Activated naive CD8-positive, alpha-beta T cell treated with anti-CD3 and anti-CD28 coated beads, Interleukin-2, amount 10 ng/mL, durations not matched to agents 7 days and 5 days (primary cell): ENCODE measurements around the gene WHAMM. TPM values are rescaled to one million over a fixed set of nuclear protein-coding genes. Genes with fewer than 3 reads are reported as not detected.
"Not testable (repeated sequence)": the region's sequence is repeated elsewhere in the genome, so short reads cannot be mapped to it uniquely, and the experiment has no call there.

ENCODE experiments used
- ATAC-seq: fragments of 150-1000 bp; cut with Tn5 transposase; one replicate; pipeline ENCODE4 v1.10.0; 2021; ENCODE audit warnings: low read depth, moderate library complexity
- POLR2A ChIA-PET: fragments of 350-600 bp; sonication (Branson Sonifier 250); formaldehyde crosslinking; loops from one replicate; lab custom pipeline; 2021; ENCODE audit warnings: antibody characterized with exemption; lab: Charles Lee
- DNase-seq: peaks from one replicate; pipeline ENCODE4 v3.0.0; 2021
- H3K27ac Mint-ChIP-seq: one replicate; pipeline ENCODE4 v1.8.0; 2022; ENCODE audit warnings: mild to moderate bottlenecking, mixed read lengths
- H3K27me3 Mint-ChIP-seq: one replicate; pipeline ENCODE4 v1.8.0; 2022; ENCODE audit warnings: mild to moderate bottlenecking, moderate library complexity, mixed read lengths
- H3K36me3 Mint-ChIP-seq: one replicate; pipeline ENCODE4 v1.8.0; 2021; ENCODE audit warnings: mild to moderate bottlenecking, mixed read lengths
- H3K4me1 Mint-ChIP-seq: one replicate; pipeline ENCODE4 v1.8.0; 2021; ENCODE audit warnings: mixed read lengths
- H3K4me3 Mint-ChIP-seq: one replicate; pipeline ENCODE4 v1.8.0; 2022; ENCODE audit warnings: mild to moderate bottlenecking, moderate library complexity, mixed read lengths
- H3K9me3 Mint-ChIP-seq: one replicate; pipeline ENCODE4 v1.8.0; 2021; ENCODE audit warnings: mixed read lengths
- total RNA-seq, 2 experiments: library from RNA; stranded (reverse); gene quantifications; one replicate each; pipeline ENCODE4 v1.2.3, GENCODE V29; 2021

Gene WHAMM, protein sequence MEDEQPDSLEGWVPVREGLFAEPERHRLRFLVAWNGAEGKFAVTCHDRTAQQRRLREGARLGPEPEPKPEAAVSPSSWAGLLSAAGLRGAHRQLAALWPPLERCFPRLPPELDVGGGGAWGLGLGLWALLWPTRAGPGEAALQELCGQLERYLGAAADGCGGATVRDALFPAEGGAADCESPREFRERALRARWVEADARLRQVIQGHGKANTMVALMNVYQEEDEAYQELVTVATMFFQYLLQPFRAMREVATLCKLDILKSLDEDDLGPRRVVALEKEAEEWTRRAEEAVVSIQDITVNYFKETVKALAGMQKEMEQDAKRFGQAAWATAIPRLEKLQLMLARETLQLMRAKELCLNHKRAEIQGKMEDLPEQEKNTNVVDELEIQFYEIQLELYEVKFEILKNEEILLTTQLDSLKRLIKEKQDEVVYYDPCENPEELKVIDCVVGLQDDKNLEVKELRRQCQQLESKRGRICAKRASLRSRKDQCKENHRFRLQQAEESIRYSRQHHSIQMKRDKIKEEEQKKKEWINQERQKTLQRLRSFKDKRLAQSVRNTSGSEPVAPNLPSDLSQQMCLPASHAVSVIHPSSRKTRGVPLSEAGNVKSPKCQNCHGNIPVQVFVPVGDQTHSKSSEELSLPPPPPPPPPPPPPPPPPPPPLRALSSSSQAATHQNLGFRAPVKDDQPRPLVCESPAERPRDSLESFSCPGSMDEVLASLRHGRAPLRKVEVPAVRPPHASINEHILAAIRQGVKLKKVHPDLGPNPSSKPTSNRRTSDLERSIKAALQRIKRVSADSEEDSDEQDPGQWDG
- 10 to 100 TPM; 18.1 to 18.2 TPM for total RNA-seq

DNA sequence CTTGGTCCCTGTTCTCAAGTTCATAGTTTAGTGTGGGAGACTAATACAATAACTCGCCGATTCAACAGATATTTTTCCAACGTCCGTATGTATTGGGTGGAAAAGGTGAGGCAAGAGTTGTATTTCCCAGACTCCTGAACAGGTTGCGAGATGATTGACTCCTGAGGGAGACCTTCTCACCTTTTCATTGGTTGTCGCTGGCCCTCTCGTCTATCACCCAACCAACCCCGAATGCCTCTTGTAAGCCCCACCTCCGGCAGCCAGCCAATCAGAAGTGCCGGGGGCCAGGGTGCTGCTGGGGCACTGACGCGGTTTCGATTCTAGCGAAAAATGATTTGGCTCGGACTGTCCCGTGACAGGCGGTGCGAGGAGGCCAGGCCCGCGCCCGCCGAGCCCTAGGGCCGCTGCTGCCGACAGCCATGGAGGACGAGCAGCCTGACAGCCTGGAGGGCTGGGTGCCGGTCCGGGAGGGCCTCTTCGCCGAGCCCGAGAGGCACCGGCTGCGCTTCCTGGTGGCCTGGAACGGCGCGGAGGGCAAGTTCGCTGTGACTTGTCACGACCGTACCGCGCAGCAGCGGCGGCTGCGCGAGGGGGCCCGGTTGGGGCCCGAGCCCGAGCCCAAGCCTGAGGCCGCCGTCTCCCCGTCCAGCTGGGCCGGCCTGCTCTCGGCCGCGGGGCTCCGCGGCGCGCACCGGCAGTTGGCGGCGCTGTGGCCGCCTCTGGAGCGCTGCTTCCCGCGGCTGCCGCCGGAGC is at the start of gene WHAMM:
Gene WHAMM (plus strand): TSS at position 321 of the 753 bp plus-strand sequence. CDS start 99 bp downstream, at position 420.
- peak; percentile 94 for ATAC-seq
- POLR2A ChIA-PET: interaction anchor here (1.0 to 4.5 kb wide), 6 partner anchors 40 to 299 kb away, joined by 3 to 26 read pairs (median 12); partner anchors contain the start of genes RAMAC and RPS17
- H3K27me3 Mint-ChIP-seq: peaks cover 4% of the 10 kb centered on the region
- peak within 1 kb of the TSS; percentile 94 for H3K27ac Mint-ChIP-seq
- DNase-seq: peak; percentile 90
- H3K9me3 Mint-ChIP-seq: no peaks in the 10 kb centered on the region
- H3K4me3 Mint-ChIP-seq: peak within 1 kb of the TSS; percentile 91
- H3K4me1 Mint-ChIP-seq: peaks cover 22% of the 10 kb centered on the region
- peaks cover 21% of the 10 kb centered on the region for H3K36me3 Mint-ChIP-seq

DNA sequence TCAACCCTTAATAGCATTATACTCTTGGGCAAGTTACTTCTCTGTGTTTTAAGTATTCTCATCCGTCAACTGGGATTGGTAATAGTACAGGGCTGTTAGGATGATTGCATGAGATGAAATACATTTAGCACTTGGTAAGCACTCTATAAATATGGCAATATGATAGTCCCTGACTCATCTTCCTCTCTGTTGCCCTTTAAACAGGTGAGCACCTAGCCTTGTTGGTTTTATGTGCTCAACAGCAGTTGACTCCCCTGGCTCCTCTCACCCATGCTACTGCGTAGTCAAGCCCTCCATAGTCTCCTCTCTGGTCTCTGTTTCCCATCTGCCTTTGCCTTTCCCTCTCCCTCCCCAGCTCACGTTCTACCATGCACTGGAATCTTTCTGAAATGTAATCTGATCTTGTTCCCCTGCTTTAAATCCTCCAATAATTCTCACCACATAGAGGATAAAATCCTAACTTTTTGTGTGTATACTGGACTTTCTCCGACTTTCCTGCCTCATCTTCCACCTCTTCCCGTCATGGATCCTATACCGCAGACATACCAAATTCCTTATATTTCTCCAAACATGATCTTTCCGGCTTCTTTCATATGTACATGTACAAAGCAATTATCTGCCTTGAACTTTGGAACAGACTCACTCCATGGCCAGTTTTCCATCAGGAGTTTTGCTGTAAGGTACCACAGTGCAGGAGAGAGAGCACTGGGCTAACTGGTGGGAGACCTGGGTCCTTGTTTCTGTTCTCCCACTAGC is 45.9 kb upstream of the WHAMM start:
- Mint-ChIP-seq H3K27ac (peak overlapping the region; percentile 0), H3K9me3 (no peaks in the 10 kb centered on the region), H3K27me3 (no peaks in the 10 kb centered on the region), H3K4me1 (peaks cover 7% of the 10 kb centered on the region), H3K36me3 (peaks cover 31% of the 10 kb centered on the region), H3K4me3 (no peak overlapping the region)
- DNase-seq: no peak
- no peak for ATAC-seq
- POLR2A ChIA-PET: interaction anchor here (1.2 kb wide), 1 partner anchor 13 kb away, joined by 3 read pairs; no protein-coding TSS in a partner anchor

DNA sequence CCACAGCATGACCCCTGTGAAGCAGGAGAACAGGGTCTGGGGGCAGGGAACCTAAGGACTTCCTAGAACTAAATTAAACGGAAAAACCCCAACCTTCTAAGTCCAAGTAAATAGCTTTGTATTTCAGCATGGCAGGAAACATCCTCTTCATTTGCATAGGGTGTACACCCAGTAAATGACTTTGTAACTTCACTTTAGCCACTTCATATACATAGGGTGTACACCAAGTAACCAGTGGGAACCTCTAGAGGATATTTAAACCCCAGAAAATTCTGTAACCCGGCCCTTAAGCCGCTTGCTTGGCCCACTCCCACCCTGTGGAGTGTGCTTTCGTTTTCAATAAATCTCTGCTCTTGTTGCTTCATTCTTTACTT is 45.3 kb upstream of the WHAMM start:
- POLR2A ChIA-PET: no interaction called here
- no peak overlapping the region for H3K4me3 Mint-ChIP-seq
- H3K36me3 Mint-ChIP-seq: peaks cover 29% of the 10 kb centered on the region
- DNase-seq (no peak), ATAC-seq (no peak)
- no peaks in the 10 kb centered on the region for H3K9me3 Mint-ChIP-seq
- H3K27me3 Mint-ChIP-seq: no peaks in the 10 kb centered on the region
- no peak overlapping the region for H3K27ac Mint-ChIP-seq
- peaks cover 7% of the 10 kb centered on the region for H3K4me1 Mint-ChIP-seq

DNA sequence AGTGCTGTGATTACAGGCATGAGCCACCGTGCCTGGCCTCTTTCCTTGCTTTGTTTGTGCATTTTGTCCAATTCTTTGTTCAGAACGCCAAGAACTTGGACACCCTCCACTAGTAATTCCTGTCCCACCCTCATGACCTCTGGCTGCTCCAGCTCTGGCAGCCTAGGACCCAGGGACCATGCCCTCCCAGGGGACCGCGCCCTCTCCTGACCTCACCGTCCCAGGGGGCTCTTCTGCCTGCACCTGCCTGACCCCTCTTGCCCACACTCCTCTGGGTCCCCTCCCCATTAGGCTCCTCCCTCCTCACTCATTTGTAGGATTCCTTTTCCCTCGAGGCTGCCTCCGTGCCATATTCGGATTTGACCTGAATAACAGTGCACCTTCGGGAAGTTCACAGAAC is 44.7 kb upstream of the WHAMM start:
- Mint-ChIP-seq H3K27ac (no peak overlapping the region), H3K27me3 (no peaks in the 10 kb centered on the region), H3K4me1 (peaks cover 7% of the 10 kb centered on the region), H3K4me3 (no peak overlapping the region), H3K36me3 (peaks cover 31% of the 10 kb centered on the region), H3K9me3 (no peaks in the 10 kb centered on the region)
- no peak for DNase-seq
- ATAC-seq: no peak
- POLR2A ChIA-PET: no interaction called here

DNA sequence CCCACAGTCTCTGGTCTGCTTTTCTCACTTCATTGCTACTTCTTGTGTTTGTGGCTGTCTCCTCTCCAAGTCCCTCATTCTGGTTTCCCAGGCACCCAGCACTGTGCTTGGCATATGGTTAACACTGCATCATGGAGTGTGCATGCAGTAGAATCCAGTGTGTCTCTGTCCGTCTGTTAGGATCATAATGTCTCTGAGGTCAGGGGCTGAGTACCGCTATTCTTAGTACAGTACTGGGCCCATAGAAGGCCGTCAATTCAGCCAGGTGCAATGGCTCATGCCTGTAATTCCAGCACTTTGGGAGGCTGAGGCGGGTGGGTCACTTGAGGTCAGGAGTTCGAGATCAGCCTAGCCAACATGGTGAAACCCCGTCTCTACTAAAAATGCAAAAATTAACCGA is 43.2 kb upstream of the WHAMM start:
- POLR2A ChIA-PET: interaction anchor here (1.4 kb wide), 1 partner anchor 16 kb away, joined by 4 read pairs; no protein-coding TSS in a partner anchor
- not testable (repeated sequence) for ATAC-seq, H3K27ac Mint-ChIP-seq, DNase-seq, H3K27me3 Mint-ChIP-seq, H3K4me3 Mint-ChIP-seq, H3K4me1 Mint-ChIP-seq, H3K9me3 Mint-ChIP-seq
- H3K36me3 Mint-ChIP-seq: peaks cover 30% of the 10 kb centered on the region

DNA sequence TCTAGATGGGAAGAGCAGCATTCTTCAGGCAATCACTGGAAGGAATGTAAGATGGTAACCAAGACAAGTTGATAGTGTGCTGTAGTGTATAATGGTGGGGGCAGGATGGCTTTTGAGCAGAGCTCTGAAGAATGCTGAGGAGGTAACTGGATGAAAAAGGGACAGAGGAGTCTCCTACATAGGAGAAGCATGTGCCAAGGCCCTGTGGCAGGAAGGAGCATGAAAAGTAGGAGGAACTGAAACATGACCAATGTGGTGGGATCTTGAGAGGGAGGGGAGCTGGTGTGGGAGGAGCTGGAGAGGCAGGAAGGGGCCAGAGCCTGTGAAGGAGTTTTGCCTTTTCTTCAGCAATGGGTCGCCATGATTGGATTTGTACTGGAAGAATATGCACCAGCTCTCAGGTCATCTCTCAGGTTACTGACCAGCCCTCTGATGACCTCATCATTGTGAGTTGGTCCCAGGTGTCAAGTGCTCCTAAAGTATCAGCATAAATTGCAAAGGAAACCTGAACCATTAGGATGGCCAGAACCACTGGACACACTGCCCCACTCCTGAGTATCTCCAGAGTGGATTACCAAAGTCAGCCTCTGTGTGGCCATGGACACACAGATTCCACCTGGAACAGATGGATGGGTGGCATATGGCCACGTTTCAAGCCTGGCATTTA is 42.1 kb upstream of the WHAMM start:
- Mint-ChIP-seq H3K4me3 (no peak overlapping the region), H3K27ac (no peak overlapping the region), H3K27me3 (no peaks in the 10 kb centered on the region), H3K36me3 (peaks cover 26% of the 10 kb centered on the region), H3K4me1 (peaks cover 7% of the 10 kb centered on the region), H3K9me3 (no peaks in the 10 kb centered on the region)
- POLR2A ChIA-PET: interaction anchor here (1.4 kb wide), 1 partner anchor 17 kb away, joined by 4 read pairs; no protein-coding TSS in a partner anchor
- DNase-seq: no peak
- ATAC-seq: no peak

DNA sequence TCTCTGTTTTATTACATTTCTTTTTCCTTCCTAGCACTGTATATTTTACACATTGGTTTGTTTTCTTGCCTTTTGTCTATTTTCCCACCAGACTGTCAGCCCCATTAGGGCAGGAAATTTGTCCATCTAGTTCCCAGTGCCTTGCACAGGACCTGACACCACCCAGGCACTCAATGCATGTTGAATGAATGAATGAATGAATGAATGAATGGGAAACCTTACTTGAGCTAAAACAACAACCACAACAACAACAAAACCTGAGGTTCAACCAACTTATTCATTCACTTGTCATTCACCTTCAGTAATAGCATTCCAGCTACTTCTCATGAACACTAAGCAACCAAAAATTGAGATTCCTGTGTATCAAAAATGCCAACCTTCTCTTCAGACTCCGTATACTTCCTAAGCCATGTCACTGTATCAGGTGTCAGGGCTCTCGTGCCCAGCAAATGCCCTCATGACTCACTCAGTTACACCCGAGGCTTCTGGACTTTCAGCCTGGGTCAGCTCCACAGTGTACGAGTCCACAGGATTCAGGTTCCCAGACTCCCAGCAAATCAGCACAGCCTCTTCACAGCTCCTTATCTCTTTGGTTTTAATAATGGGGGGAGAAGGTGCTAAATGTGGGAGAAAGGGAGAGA is 40.9 kb upstream of the WHAMM start:
- DNase-seq (no peak), ATAC-seq (no peak)
- POLR2A ChIA-PET: interaction anchor here (1.4 kb wide), 1 partner anchor 42 kb away, joined by 3 read pairs; the partner anchor contains the start of gene WHAMM
- no peaks in the 10 kb centered on the region for H3K9me3 Mint-ChIP-seq
- no peak overlapping the region for H3K27ac Mint-ChIP-seq
- H3K36me3 Mint-ChIP-seq: peaks cover 25% of the 10 kb centered on the region
- H3K4me3 Mint-ChIP-seq: no peak overlapping the region
- H3K27me3 Mint-ChIP-seq: peaks cover 2% of the 10 kb centered on the region
- peaks cover 6% of the 10 kb centered on the region for H3K4me1 Mint-ChIP-seq

DNA sequence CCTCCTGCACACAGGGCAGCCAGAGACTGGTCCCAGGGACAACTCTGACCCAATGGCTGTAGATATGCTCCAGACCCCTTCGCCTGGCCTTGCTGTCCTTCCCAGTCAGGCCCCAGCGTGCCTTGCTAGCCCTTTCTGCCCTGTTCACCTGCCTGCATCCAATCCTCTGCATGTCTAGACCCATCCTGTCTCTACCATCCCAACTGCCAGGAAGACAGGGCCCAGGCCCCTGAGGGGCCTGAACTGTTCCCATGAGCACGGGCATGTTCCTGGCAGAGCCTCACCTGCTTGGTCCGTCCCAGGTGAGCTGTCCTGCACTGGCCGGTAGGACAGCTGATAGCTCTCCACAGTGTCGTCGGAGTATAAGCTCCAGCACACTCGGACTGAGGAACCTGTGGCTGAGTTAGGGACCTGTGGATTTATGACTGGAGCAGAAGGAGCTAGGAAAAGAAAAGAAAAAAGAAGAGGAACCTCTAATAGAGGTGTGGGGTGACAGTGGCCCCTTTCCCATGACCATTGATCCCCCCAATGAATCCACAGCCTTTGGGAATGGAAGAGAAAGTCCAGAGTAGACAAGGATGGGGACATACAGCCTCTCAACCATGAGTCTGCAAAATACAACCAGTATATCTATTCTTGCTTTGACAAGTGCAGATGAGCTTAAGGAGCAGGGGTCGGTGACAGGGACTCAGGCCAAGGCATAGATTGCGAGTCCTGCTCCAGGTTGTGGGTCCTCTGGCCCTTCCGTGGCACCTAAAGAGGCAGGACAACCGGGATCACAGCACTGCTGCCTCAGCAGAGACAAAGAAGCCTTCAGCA is 37.4 kb upstream of the WHAMM start:
- peak overlapping the region; percentile 8 for H3K27ac Mint-ChIP-seq
- no peak for ATAC-seq
- no peaks in the 10 kb centered on the region for H3K4me1 Mint-ChIP-seq
- POLR2A ChIA-PET: no interaction called here
- peaks cover 6% of the 10 kb centered on the region for H3K36me3 Mint-ChIP-seq
- peaks cover 2% of the 10 kb centered on the region for H3K27me3 Mint-ChIP-seq
- H3K4me3 Mint-ChIP-seq: no peak overlapping the region
- no peaks in the 10 kb centered on the region for H3K9me3 Mint-ChIP-seq
- DNase-seq: no peak

DNA sequence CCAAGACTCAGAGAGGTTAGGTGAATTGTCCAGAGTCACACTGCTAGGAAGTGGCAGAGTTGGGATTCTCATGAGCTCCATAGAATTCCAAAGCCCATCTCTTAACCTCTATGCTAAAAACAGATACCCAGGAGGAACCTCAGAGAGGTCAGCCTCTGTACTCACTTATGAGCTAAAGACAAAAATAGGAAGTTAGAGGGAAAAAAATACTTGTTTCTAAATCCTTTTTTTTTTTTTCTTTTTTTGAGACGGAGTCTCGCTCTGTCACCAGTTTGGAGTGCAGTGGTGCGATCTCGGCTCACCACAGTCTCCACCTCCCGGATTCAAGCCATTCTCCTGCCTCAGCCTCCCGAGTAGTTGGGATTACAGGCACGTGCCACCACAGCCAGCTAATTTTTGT is 34.9 kb upstream of the WHAMM start:
- Mint-ChIP-seq H3K4me3 (no peak overlapping the region), H3K36me3 (peaks cover 2% of the 10 kb centered on the region), H3K4me1 (no peaks in the 10 kb centered on the region), H3K9me3 (no peaks in the 10 kb centered on the region), H3K27ac (no peak overlapping the region), H3K27me3 (peaks cover 2% of the 10 kb centered on the region)
- DNase-seq (no peak), ATAC-seq (no peak)
- POLR2A ChIA-PET: no interaction called here

DNA sequence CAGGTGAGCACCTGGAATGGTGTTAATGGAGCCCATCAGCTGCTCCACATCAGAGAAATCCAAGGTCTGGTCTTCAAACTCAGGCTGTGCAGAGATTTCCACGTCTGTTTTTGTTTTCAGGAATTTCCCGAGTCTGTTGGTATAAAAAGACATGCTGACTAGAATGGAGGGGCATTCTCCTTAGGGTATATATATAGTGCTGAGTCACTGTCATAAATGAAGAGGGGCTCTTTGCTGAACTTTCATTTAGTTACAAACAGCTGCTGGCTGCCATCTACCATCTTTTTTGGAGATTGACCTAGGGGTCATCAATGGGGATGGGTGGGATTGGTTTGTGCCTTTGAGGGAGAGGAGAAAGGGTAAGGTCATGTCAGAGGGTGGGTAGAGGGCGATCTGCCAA is 30.7 kb upstream of the WHAMM start:
- no peaks in the 10 kb centered on the region for H3K9me3 Mint-ChIP-seq

DNA sequence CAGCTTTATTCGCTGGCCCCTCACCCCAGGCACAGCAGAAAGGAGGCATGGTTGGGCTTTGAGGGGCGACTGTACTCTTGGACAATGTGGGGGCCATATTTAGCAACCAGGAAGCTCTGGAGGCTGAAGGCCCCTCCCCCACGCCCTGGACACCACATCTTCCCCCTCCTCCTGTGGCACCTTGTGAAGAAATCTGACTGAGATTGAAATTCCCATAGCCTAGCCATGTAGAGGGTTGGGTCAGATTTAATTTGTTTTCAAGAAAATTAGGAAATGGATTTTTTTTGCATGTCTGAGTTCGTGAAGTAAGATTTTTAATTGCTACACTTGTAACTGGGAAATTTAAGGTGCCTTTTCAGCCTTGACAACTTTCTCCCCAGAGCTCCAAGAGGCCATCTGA is 28.1 kb upstream of the WHAMM start:
- Mint-ChIP-seq H3K9me3 (no peaks in the 10 kb centered on the region), H3K36me3 (no peaks in the 10 kb centered on the region), H3K27ac (no peak overlapping the region), H3K4me3 (no peak overlapping the region), H3K4me1 (no peaks in the 10 kb centered on the region), H3K27me3 (peaks cover 2% of the 10 kb centered on the region)
- ATAC-seq (no peak), DNase-seq (no peak)
- POLR2A ChIA-PET: no interaction called here

More for the DNA sequence above, 30.7 kb upstream of the WHAMM start:
- Mint-ChIP-seq H3K27ac (no peak overlapping the region), H3K27me3 (no peaks in the 10 kb centered on the region), H3K4me1 (no peaks in the 10 kb centered on the region), H3K36me3 (no peaks in the 10 kb centered on the region), H3K4me3 (no peak overlapping the region)
- POLR2A ChIA-PET: no interaction called here
- DNase-seq: no peak
- ATAC-seq: no peak
